Loucy (cell line): ENCODE measurements around the gene RIOK3.
A peak's percentile ranks its signal among the peaks of the same experiment; 100 is the strongest.
"Not testable (repeated sequence)": the region's sequence is repeated elsewhere in the genome, so short reads cannot be mapped to it uniquely, and the experiment has no call there.

ENCODE experiments used
- H2AFZ ChIP-seq: fragments of 200-600 bp; sonication (generic); 2 replicates; pipeline ENCODE4 v1.6.0; 2016; ENCODE audit warnings: antibody characterized with exemption, mild to moderate bottlenecking, low read length, moderate library complexity
- H3F3A ChIP-seq: fragments of 200-600 bp; 2 replicates; pipeline ENCODE4 v1.6.0; 2016; ENCODE audit warnings: antibody characterized with exemption, low read depth, mild to moderate bottlenecking
- H3K27me3 ChIP-seq: fragments of 200-600 bp; sonication (generic); 2 replicates; pipeline ENCODE4 v1.6.1; 2014; ENCODE audit warnings: low read length, mild to moderate bottlenecking; ENCODE audit not compliant: insufficient read depth, poor library complexity, severe bottlenecking
- H3K36me3 ChIP-seq: fragments of 200-600 bp; sonication (generic); 2 replicates; pipeline ENCODE4 v1.6.1; 2016; ENCODE audit warnings: low read length; ENCODE audit not compliant: insufficient read depth
- H3K4me1 ChIP-seq: fragments of 200-600 bp; sonication (generic); 2 replicates; pipeline ENCODE4 v1.5.1; 2014; ENCODE audit warnings: low read length, mild to moderate bottlenecking; ENCODE audit not compliant: insufficient read depth, poor library complexity, severe bottlenecking
- H3K4me2 ChIP-seq: fragments of 200-600 bp; sonication (generic); 2 replicates; pipeline ENCODE4 v1.6.0; 2014; ENCODE audit warnings: antibody characterized with exemption, low read length, low read depth, mild to moderate bottlenecking; ENCODE audit not compliant: poor library complexity, severe bottlenecking
- H3K4me3 ChIP-seq: fragments of 200-600 bp; sonication (generic); 2 replicates; pipeline ENCODE4 v1.5.1; 2014; ENCODE audit warnings: low read length, mild to moderate bottlenecking, mixed read lengths; ENCODE audit not compliant: poor library complexity, severe bottlenecking
- H3K79me2 ChIP-seq: fragments of 200-600 bp; sonication (generic); 2 replicates; pipeline ENCODE4 v1.6.1; 2014; ENCODE audit warnings: low read length; ENCODE audit not compliant: insufficient read depth
- H3K9ac ChIP-seq: fragments of 200-600 bp; sonication (generic); 2 replicates; pipeline ENCODE4 v1.6.0; 2014; ENCODE audit warnings: mild to moderate bottlenecking, low read depth, low read length, moderate library complexity; ENCODE audit not compliant: poor library complexity, severe bottlenecking
- H3K9me2 ChIP-seq: fragments of 200-600 bp; sonication (generic); replicated peaks from 2 replicates; pipeline ENCODE4 v1.6.1; 2016; ENCODE audit warnings: low read depth, low read length, mixed read lengths
- H3K9me3 ChIP-seq: fragments of 200-600 bp; sonication (generic); 2 replicates; pipeline ENCODE4 v1.6.1; 2014; ENCODE audit warnings: mild to moderate bottlenecking, antibody characterized with exemption, low read length, low read depth; ENCODE audit not compliant: insufficient read depth
- H4K20me1 ChIP-seq: fragments of 200-600 bp; sonication (generic); 2 replicates; pipeline ENCODE4 v1.6.0; 2014; ENCODE audit warnings: antibody characterized with exemption, low read length, mild to moderate bottlenecking; ENCODE audit not compliant: insufficient read depth, poor library complexity, severe bottlenecking
- EZH2phosphoT487 ChIP-seq: fragments of 200-600 bp; IDR thresholded peaks from 2 replicates; pipeline ENCODE4 v1.6.1; 2018; ENCODE audit warnings: antibody characterized with exemption, mild to moderate bottlenecking, moderate library complexity, borderline replicate concordance
- TF ChIP-seq, protein P1 (sequence below): fragments of 200-600 bp; sonication (generic); conservative IDR thresholded peaks from 2 replicates; pipeline ENCODE4 v1.5.1; 2014; ENCODE audit warnings: mild to moderate bottlenecking, antibody characterized with exemption, low read length

Gene RIOK3

DNA sequence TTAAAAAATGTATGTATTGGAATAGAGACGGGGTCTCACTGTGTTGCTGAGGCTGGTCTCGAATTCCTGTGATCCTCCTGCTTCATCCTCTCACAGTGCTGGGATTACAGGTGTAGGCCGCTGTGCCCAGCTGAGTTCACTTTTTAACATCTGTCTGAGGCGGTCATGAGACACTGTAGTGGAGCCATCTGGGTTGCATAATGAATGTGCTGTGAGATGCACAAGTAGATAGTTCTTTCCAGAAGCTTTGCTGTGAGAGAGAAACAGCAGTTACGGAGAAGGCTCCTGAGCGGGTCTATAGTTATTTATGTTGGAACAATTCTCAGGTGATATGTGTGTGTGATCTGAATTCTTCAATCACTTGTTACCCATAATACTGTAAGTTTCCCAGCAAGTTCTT lies 53.3 kb downstream of the RIOK3 start:
- Histone ChIP-seq H3K4me3 (no peak overlapping the region), H3K4me2 (peak overlapping the region; percentile 38), H3K9me3 (no peaks in the 10 kb centered on the region), H3K9ac (peak overlapping the region; percentile 35), H2AFZ (no peak overlapping the region), H3K9me2 (no peaks in the 10 kb centered on the region), H3K36me3 (peaks cover 21% of the 10 kb centered on the region; the same call in 1 of the 2 replicates), H3K27me3 (no peaks in the 10 kb centered on the region), H3F3A (no peaks in the 10 kb centered on the region), H3K79me2 (peaks cover 45% of the 10 kb centered on the region), H3K4me1 (peaks cover 30% of the 10 kb centered on the region), H4K20me1 (peaks cover 17% of the 10 kb centered on the region)
- TF ChIP-seq, protein P1, sequence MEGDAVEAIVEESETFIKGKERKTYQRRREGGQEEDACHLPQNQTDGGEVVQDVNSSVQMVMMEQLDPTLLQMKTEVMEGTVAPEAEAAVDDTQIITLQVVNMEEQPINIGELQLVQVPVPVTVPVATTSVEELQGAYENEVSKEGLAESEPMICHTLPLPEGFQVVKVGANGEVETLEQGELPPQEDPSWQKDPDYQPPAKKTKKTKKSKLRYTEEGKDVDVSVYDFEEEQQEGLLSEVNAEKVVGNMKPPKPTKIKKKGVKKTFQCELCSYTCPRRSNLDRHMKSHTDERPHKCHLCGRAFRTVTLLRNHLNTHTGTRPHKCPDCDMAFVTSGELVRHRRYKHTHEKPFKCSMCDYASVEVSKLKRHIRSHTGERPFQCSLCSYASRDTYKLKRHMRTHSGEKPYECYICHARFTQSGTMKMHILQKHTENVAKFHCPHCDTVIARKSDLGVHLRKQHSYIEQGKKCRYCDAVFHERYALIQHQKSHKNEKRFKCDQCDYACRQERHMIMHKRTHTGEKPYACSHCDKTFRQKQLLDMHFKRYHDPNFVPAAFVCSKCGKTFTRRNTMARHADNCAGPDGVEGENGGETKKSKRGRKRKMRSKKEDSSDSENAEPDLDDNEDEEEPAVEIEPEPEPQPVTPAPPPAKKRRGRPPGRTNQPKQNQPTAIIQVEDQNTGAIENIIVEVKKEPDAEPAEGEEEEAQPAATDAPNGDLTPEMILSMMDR: no peak
- TF ChIP-seq EZH2phosphoT487: no peak

DNA sequence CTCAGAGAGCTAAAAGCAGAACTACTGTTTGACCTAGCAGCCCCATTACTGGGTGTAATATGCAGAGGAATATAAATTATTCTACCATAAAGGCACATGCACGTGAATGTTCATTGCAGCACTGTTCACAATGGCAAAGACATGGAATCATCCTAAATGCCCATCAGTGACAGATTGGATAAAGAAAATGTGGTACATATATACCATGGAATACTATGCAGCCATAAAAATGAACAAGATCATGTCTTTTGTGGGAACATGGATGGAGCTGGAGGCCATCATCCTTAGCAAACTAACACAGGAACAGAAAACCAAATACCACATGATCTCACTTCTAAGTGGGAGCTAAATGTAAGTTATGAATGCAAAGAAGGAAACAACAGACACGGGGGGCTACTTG lies 57.8 kb downstream of the RIOK3 start:
- not testable (repeated sequence) for H3K4me3 ChIP-seq, H3K9me3 ChIP-seq, H3K9me2 ChIP-seq, H2AFZ ChIP-seq, H3K27me3 ChIP-seq, H3F3A ChIP-seq, H4K20me1 ChIP-seq, H3K4me2 ChIP-seq, H3K9ac ChIP-seq
- H3K4me1 ChIP-seq: peaks cover 14% of the 10 kb centered on the region
- H3K79me2 ChIP-seq: peaks cover 19% of the 10 kb centered on the region; the same call in 1 of the 2 replicates
- peaks cover 39% of the 10 kb centered on the region; the same call in 1 of the 2 replicates for H3K36me3 ChIP-seq

DNA sequence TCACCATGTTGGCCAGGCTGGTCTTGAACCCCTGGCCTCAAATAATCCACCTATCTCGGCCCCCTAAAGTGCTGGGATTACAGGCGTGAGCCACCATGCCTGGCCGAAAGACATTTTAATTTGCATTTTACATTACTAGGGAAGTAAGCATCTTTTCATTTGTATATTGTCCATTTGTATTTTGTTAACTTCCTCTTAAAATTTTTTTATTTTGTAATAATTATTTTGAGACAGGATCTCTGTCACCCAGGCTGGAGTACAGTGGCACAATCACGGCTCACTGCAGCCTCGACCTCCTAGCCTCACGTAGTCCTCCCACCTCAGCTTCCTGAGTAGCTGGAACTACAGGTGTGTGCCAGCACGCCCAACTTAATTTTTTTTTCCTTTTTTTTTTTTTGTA lies 59.1 kb downstream of the RIOK3 start:
- H3K79me2 ChIP-seq: peaks cover 11% of the 10 kb centered on the region; the same call in 1 of the 2 replicates
- H3K4me1 ChIP-seq, H3K4me3 ChIP-seq, H3K27me3 ChIP-seq, H3K9me2 ChIP-seq, H3K9me3 ChIP-seq, H3K4me2 ChIP-seq, H3K9ac ChIP-seq, H4K20me1 ChIP-seq, H3F3A ChIP-seq, H2AFZ ChIP-seq: not testable (repeated sequence)
- peaks cover 48% of the 10 kb centered on the region; the same call in 1 of the 2 replicates for H3K36me3 ChIP-seq

DNA sequence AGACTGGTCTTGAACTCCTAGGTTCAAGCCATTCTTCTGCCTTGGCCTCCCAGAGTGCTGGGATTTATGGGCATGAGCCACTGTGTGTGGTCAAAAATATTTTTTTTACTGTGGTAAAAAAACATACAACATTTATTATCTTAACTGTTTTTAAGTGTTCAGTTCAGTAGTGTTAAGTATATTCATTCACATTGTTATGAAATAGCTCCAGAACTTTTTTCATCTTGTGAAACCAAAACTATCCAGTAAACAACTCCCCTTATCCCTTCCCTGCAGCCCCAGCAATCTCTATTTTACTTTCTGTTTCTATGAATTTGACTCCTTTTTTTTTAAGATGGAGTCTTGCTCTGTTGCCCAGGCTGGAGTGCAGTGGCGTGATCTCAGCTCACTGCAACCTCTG lies 59.6 kb downstream of the RIOK3 start:
- H3K36me3 ChIP-seq: peaks cover 52% of the 10 kb centered on the region; the same call in 1 of the 2 replicates

More for the DNA sequence above, 59.6 kb downstream of the RIOK3 start:
- no peak overlapping the region for H3K4me3 ChIP-seq
- H3K4me2 ChIP-seq: no peak overlapping the region
- no peaks in the 10 kb centered on the region for H3K27me3 ChIP-seq
- TF ChIP-seq, protein P1: no peak
- TF ChIP-seq EZH2phosphoT487: no peak
- no peaks in the 10 kb centered on the region for H4K20me1 ChIP-seq
- no peaks in the 10 kb centered on the region for H3K9me3 ChIP-seq
- peaks cover 7% of the 10 kb centered on the region; the same call in 1 of the 2 replicates for H3K79me2 ChIP-seq
- H3F3A ChIP-seq: no peaks in the 10 kb centered on the region
- no peak overlapping the region for H2AFZ ChIP-seq
- H3K9ac ChIP-seq: no peak overlapping the region
- no peaks in the 10 kb centered on the region for H3K9me2 ChIP-seq
- no peaks in the 10 kb centered on the region for H3K4me1 ChIP-seq
